GM18861 (cell line): ENCODE measurements around the gene FGD2.
A peak's percentile ranks its signal among the peaks of the same experiment; 100 is the strongest.

Experiments
- ATAC-seq: cut with Tn5 transposase; IDR thresholded peaks from one replicate; pipeline ENCODE4 v1.9.1; 2021; ENCODE audit not compliant: unreplicated experiment

FGD2 gene

GRCh38 chr6:36970892-36971842 is 34.3 kb upstream of the FGD2 start:
- no peak for ATAC-seq

GRCh38 chr6:36971921-36972673 is 33.4 kb upstream of the FGD2 start:
- ATAC-seq, result no peak

- no peak for ATAC-seq
Measured at GRCh38 chr6:36973190-36973589, 32.3 kb upstream of the FGD2 start.

- no peak for ATAC-seq
Measured at GRCh38 chr6:36973647-36974046, 31.8 kb upstream of the FGD2 start.

GRCh38 chr6:36975231-36976006 is 30.0 kb upstream of the FGD2 start:
- no peak for ATAC-seq

GRCh38 chr6:36976007-36976264 is 29.5 kb upstream of the FGD2 start:
- no peak for ATAC-seq

- ATAC-seq, result no peak
Measured at GRCh38 chr6:36976509-36976908, 28.9 kb upstream of the FGD2 start.

GRCh38 chr6:36976931-36977330 is 28.5 kb upstream of the FGD2 start:
- no peak for ATAC-seq

GRCh38 chr6:36977470-36977941 is 27.9 kb upstream of the FGD2 start:
- ATAC-seq, result no peak

GRCh38 chr6:36978421-36979346 is 26.8 kb upstream of the FGD2 start:
- ATAC-seq, result no peak

- no peak for ATAC-seq
Measured at GRCh38 chr6:36979347-36979742, 26.1 kb upstream of the FGD2 start.

GRCh38 chr6:36980129-36980528 is 25.3 kb upstream of the FGD2 start:
- no peak for ATAC-seq

- no peak for ATAC-seq
Measured at GRCh38 chr6:36980876-36981619, 24.4 kb upstream of the FGD2 start.

GRCh38 chr6:36983538-36983937 is 21.9 kb upstream of the FGD2 start:
- no peak for ATAC-seq

GRCh38 chr6:36984581-36985416 is 20.7 kb upstream of the FGD2 start:
- no peak for ATAC-seq

GRCh38 chr6:36985417-36985807 is 20.0 kb upstream of the FGD2 start:
- ATAC-seq, result no peak

- peak; percentile 68 for ATAC-seq
Measured at GRCh38 chr6:36985808-36986703, 19.4 kb upstream of the FGD2 start, which contains the start of gene MTCH1. MTCH1 (minus strand) TSS chr6:36986196; CDS start chr6:36986173, 23 bp downstream.

GRCh38 chr6:36986704-36987047 is 18.8 kb upstream of the FGD2 start:
- peak; percentile 7 for ATAC-seq
